HG02870 (cell line): ENCODE measurements around the gene HOXA5.

Source experiments
- ATAC-seq: cut with Tn5 transposase; IDR thresholded peaks from one replicate; pipeline ENCODE4 v1.9.1; 2021; ENCODE audit warnings: mild to moderate bottlenecking, moderate library complexity; ENCODE audit not compliant: unreplicated experiment

Gene HOXA5

GRCh38 chr7:27149842-27150567 is 6.5 kb upstream of the HOXA5 start:
- no peak for ATAC-seq

DNA sequence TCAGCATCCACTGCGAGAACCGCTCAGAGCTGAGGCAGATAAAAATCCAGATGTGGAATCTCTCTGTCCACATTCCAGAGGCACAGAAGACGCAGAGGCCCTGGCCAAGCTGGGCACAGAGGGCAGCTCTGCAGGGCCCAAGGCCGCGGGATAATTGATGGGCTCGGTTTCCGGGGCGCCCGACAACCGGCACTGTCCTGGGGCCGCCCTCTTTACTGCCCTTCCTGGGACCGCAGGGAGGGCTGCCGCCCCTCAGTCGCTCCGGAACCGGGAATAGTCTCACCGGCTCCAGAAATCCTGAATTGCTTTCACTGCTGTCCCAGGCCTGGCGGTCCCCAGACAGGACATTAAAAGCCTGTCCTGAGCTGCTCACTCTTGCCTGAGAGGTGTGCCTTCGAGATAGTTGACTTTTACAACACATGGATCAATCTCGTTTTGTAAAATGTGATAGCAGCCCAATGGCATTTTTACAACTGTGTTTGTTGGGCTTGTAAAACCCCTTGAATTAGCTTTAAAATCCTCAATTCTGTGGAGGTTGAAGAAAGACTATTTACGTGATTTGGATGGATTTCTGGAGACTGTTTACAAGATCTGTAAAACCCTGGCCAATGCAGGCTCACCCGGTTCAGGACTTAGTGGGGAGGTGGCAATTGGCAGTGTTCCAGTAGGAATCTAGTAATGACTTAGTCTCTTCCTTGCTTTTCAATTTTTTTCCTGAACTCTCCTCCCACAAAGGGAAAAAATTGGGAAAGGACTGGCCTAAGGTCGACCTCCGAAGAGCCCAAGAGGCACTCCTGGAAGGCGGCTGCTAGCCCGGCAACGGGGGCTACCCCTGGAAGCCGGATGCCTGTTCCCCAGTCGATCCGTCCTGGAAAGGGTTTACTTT is 5.5 kb upstream of the HOXA5 start:
- ATAC-seq: no peak

GRCh38 chr7:27148031-27148755 is 4.7 kb upstream of the HOXA5 start:
- ATAC-seq: no peak

- ATAC-seq: no peak
Measured at GRCh38 chr7:27147199-27148030, 3.9 kb upstream of the HOXA5 start, which contains the start of gene HOXA6. TSS of gene HOXA6 (minus strand) at chr7:27147774. CDS start at chr7:27147749, 25 bp downstream.

GRCh38 chr7:27146491-27147198 is 3.2 kb upstream of the HOXA5 start:
- no peak for ATAC-seq

GRCh38 chr7:27145914-27146412 is 2.5 kb upstream of the HOXA5 start:
- no peak for ATAC-seq

- ATAC-seq: no peak
Measured at GRCh38 chr7:27145165-27145913, 1.9 kb upstream of the HOXA5 start.

GRCh38 chr7:27144781-27145164 is 1.3 kb upstream of the HOXA5 start:
- ATAC-seq: no peak

DNA sequence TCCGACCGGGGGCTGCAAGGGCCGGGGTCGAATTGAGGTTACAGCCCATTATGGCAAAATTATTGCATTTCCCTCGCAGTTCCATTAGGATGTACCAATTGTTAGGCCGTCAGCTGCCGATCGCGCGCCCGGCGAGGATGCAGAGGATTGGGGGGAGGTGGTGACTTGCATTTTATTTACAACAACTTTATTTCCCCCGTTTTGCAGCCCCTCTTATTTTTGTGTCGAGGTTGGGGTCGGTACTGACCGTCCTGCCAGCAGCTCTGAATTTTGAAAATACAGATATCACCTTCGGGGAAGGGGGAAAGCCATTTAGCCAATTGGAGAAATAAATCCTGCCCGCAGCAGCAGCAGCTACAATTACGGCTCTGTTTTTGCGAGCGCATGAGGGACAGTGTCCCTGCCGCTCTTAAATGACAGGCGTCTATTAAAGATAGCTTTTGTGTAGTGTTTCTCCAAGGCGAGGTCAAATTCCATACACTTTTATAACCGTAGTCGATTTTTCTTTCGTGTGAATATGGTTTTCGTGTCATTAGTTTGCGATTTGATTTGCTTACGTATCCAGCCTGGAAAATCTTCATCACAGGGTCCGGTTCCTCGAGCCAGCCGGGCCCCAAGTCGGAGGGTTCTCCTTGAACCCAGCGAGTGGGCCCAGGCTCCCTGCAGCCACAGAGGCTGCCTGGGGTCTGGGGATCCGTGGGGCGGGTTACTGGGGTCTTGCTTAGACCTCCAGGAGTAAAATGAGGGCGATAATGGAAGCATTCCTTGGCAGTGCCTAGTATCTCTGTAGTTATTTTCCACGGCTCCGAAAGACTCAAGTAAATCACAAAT is 684 bp upstream of the HOXA5 start:
- ATAC-seq: no peak

GRCh38 chr7:27142580-27143022 is 880 bp downstream of the HOXA5 start:
- ATAC-seq: no peak

- ATAC-seq: no peak
Measured at GRCh38 chr7:27141923-27142579, 1.4 kb downstream of the HOXA5 start.

GRCh38 chr7:27141137-27141922 is 2.2 kb downstream of the HOXA5 start:
- no peak for ATAC-seq

DNA sequence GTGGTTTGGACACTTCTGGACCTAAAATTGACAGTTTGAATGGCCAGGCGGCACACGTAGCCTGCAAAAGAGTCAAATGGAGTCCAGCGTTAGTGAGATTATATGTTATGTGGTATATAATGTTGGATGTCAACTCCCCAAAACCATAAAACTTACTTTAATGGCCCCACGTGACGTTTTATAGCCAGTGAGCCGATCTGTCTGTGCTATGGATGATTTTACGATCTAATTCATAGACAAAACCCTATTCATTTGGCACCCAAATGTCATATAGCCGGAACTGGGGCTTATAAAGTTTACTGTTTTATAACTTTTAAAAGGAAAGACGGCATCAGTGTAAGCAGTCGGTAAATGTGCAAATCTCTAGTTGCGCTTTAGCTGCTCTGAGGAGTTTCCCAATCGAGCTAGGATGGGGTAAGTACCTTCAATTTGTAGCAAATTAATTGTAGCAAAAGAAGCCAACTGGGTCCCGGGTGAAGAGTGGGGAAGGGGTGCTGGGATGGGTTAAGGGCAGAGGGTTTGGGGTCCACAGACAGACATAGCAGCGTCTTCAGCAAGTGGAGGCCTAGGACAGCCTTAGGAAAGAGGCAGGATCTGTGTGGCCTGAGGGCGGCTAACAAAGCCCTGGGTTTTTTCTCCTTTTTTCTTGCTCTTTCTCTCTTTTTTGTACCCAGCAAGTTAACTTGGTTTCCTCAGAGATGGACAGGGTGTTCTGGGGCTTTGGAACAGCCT is 3.2 kb downstream of the HOXA5 start:
- ATAC-seq: no peak

- ATAC-seq: no peak
Measured at GRCh38 chr7:27139334-27140125, 4.0 kb downstream of the HOXA5 start.

DNA sequence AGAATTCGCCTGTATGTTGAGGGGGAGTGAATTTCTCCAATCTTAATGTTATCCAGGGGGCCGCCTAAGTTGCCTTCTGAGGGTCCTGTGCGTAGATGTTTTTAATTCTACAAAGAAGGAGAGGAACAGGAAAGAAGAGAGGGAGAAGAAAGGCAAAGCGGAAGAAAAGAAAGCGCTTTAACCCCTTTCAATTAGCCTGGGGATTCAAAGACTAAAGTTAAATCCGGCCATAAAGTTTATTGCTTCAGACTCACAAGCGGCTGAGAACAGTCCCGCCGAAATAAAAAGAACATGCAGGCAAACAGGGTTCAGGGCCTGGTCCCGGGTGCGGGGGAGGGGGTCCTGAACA is 4.5 kb downstream of the HOXA5 start:
- no peak for ATAC-seq
